GM12878 (cell line): ENCODE results near the gene NCBP3.

Source experiments
- HDAC2 ChIP-seq: fragments of 200-600 bp; sonication (generic); IDR thresholded peaks from 2 replicates; pipeline ENCODE4 v1.6.1; 2017
- POLR2A ChIP-seq: IDR thresholded peaks from 2 replicates; pipeline ENCODE4 v1.6.1; 2011; ENCODE audit warnings: low read depth, mild to moderate bottlenecking, low read length
- RBBP5 ChIP-seq: fragments of 200-600 bp; sonication (generic); conservative IDR thresholded peaks from 2 replicates; pipeline ENCODE4 v1.6.1; 2016
- TCF12 ChIP-seq: IDR thresholded peaks from 2 replicates; pipeline ENCODE4 v1.6.1; 2011; ENCODE audit warnings: low read depth, mild to moderate bottlenecking, low read length

DNA sequence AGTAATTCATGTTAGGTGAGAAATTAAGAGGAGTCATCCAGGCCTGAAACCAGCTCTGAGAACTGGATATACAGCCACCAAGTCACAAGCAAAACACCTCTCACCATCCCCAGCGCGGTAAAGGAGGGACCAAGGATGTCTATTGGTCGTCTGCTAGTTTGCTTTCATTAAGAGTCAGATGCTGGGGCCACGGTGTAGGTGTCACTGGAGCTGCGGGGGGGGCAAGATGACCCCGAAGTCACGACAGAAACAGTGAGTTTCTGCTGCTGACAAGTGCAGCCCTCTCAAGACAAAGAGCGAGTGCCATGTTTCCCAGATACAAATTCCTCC, 790 bp downstream of the NCBP3 start:
- TF ChIP-seq RBBP5 (no peak), TCF12 (no peak), HDAC2 (no peak), POLR2A (no peak)
